ENCODE measurements around the gene SARS2. TPM values are rescaled to one million over a fixed set of nuclear protein-coding genes. Genes with fewer than 3 reads are reported as not detected.
"Not testable (repeated sequence)": the region's sequence is repeated elsewhere in the genome, so short reads cannot be mapped to it uniquely, and the experiment has no call there.

SARS2 gene
- total and polyA plus RNA-seq, 2 donors, result 7.1 to 19.3 TPM

DNA sequence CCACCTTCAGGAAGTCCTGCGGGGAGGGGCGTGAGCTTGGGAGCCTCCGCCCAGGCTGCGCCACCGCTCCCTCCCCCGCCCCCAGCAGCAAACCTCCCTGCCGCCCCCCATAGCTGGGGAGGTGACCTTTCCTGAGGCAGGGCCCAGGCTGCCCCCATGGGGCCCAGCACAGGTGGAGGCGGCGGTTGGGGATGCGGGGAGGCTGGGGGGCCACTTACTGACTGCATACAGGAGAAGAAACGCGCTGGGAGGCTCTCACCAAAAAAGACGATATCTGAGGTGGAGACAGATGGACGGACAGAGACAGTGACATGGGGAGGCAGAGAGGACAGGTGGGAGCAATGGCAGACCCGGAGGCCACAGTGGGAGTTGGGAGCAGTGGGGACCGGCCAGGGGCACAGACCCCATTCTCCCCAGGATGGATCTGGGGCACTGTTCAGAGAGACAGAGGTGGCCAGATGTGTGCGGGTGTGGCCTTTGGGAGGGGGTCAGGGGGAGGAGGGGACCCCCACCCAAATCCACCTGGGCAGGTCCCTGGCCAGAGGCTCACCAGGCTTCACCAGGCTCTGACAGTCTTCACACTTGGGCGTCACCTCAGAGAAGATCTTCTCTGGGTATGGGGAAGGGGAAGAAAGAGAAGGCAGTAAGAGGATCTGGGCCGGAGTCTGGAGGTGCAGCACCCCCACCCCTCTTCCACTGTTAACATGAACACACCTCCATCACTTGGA is 49.5 kb downstream of the SARS2 start:
- Histone ChIP-seq H3K4me3 (ENCODE audit: low read depth, low read length) (no peak overlapping the region), H3K36me3 (ENCODE audit: insufficient read depth) (peaks cover 5% of the 10 kb centered on the region), H3K4me1 (ENCODE audit: insufficient read depth) (no peaks in the 10 kb centered on the region), H3K27ac (ENCODE audit: low read depth) (no peak overlapping the region)
- 94% methylated on average over 19 of the region's 19 CpGs for WGBS
- no peak for DNase-seq (ENCODE audit: extremely low spot score)

DNA sequence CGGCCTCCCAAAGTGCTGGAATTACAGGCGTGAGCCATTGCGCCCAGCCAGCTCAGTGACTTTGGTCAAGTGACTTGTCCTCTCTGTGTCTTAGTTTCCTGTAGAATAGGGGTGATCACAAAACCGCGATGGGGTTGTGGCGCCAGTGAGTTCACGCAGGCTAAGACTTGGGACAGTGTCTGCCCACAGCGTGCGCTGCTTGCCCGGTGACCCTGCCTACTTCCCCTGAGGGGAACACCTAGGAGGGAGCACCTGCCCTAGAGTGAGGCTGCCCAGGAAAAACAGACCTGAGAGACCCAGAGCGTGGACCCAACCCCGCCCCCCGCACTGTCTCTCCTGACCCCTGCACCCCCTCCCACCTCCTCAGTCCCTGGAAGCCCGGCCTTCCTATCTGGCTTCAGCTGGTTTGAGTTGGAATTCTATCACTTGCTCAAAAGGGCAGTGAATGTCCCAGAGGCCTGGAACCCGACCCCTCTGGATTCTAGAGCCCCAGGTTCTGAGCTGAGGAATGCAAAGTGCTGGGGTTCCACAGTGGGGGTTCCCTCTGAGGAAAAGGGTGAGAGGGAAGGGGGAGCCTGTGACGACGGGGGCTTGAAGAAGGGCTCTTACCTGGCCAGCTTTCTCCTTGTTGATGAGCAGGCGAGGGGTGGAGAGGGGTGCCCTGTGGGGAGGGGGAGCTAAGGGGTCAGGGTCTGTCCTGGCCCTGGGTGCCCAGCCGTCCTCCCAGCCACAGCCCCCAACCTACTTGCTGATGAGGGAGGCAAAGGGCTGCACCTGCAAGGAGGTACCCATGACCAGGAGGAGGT is 50.3 kb downstream of the SARS2 start:
- no peak for DNase-seq (ENCODE audit: extremely low spot score)
- WGBS, result 92% methylated on average over 19 of the region's 19 CpGs
- H3K4me1 ChIP-seq (ENCODE audit: insufficient read depth), result no peaks in the 10 kb centered on the region
- H3K4me3 ChIP-seq (ENCODE audit: low read depth, low read length), result no peak overlapping the region
- no peak overlapping the region for H3K27ac ChIP-seq (ENCODE audit: low read depth)
- H3K36me3 ChIP-seq (ENCODE audit: insufficient read depth), result peaks cover 5% of the 10 kb centered on the region

DNA sequence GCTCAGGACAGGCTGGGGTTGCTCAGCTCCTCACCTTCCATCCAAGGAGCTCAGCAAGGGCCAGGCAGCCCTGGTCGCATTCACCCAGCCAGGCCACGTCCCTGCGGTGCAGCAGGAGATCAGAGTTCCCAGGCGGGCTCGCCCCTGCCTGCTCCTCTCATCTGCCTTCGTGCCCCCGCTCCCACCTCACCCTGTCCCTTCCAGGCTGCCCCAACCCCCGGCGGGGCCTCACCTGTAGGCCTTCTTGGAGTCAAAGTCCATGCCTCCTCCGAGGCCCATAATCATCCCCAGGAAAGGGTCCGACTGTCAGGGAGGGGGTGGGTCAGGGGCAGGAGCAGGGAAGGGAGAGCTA is 51.2 kb downstream of the SARS2 start:
- Histone ChIP-seq H3K36me3 (ENCODE audit: insufficient read depth) (peaks cover 5% of the 10 kb centered on the region), H3K4me1 (ENCODE audit: insufficient read depth) (no peaks in the 10 kb centered on the region), H3K27ac (ENCODE audit: low read depth) (no peak overlapping the region), H3K4me3 (ENCODE audit: low read depth, low read length) (no peak overlapping the region)
- WGBS, result 89% methylated on average over 11 of the region's 11 CpGs
- DNase-seq (ENCODE audit: extremely low spot score), result no peak

DNA sequence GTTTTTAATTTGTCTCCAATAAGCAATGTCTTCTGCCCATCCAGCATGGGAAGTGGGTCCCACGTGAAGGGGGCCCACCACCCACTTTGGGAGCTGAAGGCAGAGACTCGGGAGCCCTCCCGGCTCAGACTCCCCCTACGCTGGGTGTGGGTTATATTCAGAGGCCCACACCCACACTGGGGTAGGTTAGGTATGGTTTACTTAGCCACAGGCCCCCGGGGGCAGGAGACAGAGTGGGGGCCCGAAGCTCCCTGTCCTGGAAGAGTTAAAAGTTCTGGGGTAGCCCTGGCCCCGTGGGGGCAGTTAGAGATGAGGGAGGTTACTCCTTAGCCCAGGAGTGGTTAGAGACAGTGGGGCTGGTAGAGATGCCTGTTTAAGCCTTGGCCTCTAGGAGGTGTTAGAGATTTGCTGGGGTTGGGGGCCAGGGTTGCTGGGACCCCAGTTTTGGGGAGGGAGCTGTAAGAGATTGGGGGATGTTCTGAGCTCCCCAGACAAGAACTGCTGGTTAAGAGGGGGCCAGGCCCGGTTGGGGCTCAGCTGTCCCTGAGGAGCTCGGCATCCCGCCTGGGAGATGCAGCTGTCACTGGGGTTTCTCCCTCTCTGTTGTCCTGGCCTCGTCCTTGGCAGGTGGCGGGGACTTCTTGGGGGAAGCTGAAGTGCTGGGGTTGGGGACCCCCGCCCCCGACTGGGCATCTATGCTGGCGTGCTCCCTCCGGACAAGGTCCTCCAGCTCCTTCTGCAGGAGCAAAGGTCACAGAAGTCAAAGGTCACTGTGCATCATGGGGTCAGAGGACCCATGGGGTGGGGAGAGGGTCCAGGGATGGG is 51.8 kb downstream of the SARS2 start:
- 76% methylated on average over 16 of the region's 16 CpGs for WGBS
- no peak overlapping the region for H3K27ac ChIP-seq (ENCODE audit: low read depth)
- no peak overlapping the region for H3K4me3 ChIP-seq (ENCODE audit: low read depth, low read length)
- H3K36me3 ChIP-seq (ENCODE audit: insufficient read depth), result peaks cover 5% of the 10 kb centered on the region
- DNase-seq (ENCODE audit: extremely low spot score), result no peak
- no peaks in the 10 kb centered on the region for H3K4me1 ChIP-seq (ENCODE audit: insufficient read depth)

DNA sequence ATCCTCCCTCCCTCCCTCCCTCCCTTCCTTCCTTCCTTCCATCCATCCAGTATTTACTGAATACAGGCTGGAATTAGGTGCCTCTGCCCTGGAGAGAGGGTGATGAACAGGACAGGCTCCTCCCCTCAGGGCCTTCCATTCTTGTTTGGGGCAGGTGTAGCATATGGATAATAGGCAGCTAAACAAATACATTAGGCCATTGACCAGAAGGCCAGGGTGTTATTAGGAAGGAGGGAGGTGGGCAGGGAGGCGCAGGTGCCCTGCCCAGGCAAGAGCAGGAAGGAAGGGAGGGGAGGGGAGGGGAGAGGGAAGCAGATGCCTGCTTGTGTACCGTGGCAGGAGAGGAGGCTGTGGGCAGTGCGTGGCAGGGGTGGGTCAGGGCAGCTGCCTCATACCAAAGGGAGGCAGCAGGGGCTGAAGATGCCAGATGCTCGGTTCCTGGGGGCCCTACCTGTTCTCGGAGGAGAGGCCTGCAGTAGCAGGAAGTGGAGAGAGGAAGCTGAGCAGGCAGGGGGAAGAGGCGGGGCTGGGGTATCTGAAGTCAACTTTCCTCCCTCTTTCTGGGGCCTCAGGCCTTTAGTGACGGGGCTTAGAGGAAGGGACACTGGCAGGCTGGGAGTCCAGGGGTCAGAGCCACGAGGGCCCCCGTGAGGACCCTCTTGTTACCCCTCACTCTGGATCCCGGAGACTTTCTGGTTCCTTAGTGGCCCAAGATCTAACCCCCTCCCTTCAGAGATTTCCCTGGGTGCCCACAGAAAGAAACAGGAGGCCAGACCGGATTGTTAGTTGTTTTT is 52.6 kb downstream of the SARS2 start, which contains the start of gene RINL:
RINL (minus strand) TSS at position 495 of the 794 bp plus-strand sequence. CDS start 1,533 bp downstream, outside the sequence.
- H3K4me3 ChIP-seq (ENCODE audit: low read depth, low read length), result no peak within 1 kb of the TSS
- no peaks in the 10 kb centered on the region for H3K4me1 ChIP-seq (ENCODE audit: insufficient read depth)
- DNase-seq (ENCODE audit: extremely low spot score), result no peak
- H3K27ac ChIP-seq (ENCODE audit: low read depth), result peak within 1 kb of the TSS; percentile 66
- 50% methylated on average over 11 of the region's 11 CpGs for WGBS
- peaks cover 5% of the 10 kb centered on the region for H3K36me3 ChIP-seq (ENCODE audit: insufficient read depth)

DNA sequence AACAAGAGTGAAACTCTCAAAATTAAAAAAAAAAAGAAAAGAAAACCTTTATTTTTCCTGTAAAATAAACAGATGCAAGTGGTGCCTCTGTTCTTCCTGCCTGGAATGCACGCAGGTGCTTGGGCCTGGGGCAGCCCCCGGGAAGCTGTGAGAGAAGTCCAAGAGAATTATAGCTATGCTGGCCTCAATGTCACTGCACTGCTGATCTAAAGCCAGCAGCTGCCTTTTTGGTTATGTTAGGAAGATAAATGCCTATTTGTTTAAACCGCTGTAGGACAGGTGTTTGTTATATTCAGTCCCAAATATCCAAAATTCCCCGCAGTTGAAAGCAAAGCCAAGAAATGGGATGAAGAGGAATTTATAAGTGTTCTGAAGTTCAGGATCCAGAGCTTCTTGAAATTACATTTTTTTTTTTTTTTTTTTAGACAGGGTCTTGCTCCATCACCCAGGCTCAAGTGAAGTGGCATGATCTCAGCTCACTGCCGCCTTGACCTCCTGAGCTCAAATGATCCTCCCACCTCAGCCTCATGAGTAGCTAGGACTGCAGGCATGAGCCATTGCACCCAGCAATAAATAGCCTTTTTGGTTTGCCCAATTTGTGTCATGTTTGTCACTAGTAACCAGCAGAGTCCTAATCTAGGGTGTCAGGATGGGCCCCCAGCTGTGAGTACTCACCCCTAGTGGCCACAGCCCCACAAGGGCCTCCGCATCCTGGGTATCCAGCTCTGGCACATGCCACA is 54.7 kb downstream of the SARS2 start:
- Histone ChIP-seq H3K36me3 (ENCODE audit: insufficient read depth) (peaks cover 1% of the 10 kb centered on the region), H3K27ac (ENCODE audit: low read depth) (no peak overlapping the region), H3K4me1 (ENCODE audit: insufficient read depth) (no peaks in the 10 kb centered on the region), H3K4me3 (ENCODE audit: low read depth, low read length) (no peak overlapping the region)
- no peak for DNase-seq (ENCODE audit: extremely low spot score)
- 77% methylated on average over 6 of the region's 6 CpGs for WGBS

DNA sequence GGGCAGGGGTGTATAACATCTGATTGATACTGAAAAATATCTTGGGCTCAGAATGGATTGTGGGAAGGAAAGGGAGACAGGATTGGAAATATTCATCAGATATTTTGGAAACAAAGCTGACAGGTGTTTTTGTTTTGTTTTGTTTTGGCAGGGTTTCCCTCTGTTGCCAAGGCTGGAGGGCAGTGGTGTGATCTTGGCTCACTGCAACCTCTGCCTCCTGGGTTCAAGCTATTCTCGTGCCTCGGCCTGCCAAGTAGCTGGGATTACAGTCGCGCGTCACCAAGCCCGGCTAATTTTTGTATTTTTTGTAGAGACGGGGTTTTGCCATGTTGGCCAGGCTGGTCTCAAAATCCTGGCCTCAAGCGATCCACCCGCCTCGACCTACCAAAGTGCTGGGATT is 57.2 kb downstream of the SARS2 start:
- WGBS, result 77% methylated on average over 10 of the region's 10 CpGs
- H3K27ac ChIP-seq (ENCODE audit: low read depth); H3K36me3 ChIP-seq (ENCODE audit: insufficient read depth); H3K4me1 ChIP-seq (ENCODE audit: insufficient read depth); DNase-seq (ENCODE audit: extremely low spot score); H3K4me3 ChIP-seq (ENCODE audit: low read depth, low read length): not testable (repeated sequence)

DNA sequence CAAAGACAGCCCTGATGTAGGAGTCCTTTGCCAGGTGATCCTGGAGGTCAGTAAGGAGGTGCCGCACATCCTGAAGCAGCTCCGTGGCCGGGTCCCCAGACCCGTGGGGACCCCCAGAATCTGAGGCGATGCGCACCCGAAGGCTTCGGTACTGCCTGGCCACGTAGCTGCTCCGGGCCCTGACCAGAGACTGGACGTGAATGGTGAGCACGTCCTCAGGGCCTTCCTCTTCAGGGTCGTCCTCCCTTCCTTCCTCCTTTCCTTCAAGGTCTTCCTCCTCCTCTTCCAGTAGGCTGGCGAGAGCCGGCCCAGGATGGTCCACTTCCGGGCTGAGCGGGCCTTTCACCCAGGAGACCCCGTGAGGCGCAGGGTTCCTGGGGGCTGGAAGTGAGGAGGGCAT is 60.0 kb downstream of the SARS2 start:
- Histone ChIP-seq H3K27ac (ENCODE audit: low read depth) (no peak overlapping the region), H3K4me3 (ENCODE audit: low read depth, low read length) (no peak overlapping the region), H3K4me1 (ENCODE audit: insufficient read depth) (no peaks in the 10 kb centered on the region), H3K36me3 (ENCODE audit: insufficient read depth) (no peaks in the 10 kb centered on the region)
- no peak for DNase-seq (ENCODE audit: extremely low spot score)
- 90% methylated on average over 19 of the region's 19 CpGs for WGBS

DNA sequence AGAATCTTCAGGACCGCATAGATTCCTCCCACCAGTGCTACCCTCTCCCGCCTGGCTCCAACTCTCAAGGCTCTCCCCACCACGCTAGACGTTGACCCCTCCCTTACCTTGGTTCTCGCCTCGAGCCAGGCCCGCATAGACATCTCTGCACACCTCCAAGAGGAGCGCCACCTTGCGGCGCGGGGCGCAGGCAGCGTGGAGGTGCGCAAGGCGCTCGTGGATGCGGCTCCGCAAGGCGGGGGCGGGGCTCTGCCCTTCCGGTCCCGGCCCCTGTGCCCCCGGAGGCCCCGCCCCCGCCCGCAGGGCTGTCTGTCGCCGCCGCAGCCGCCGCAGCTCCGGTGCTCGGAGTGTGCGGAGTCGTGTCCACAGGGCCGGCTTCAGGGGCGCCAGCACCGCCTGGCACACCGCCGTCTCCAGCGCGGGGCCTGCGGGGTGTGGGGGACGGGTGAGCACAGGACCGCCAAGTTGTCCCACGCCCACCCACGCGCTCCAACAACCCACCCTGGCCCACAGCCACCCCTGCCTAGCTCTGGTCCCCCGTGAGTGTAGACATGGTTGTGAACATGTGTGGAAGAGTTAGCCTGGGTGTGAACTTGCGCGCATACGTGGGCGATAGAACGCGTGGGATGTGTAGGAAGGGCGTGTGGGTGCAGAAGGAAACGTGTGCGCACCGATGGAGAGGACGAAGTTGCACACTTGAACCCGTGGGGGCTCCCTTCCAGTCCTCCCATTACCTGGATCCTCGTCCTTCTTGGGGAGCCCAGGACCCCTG is 60.5 kb downstream of the SARS2 start:
- no peak overlapping the region for H3K27ac ChIP-seq (ENCODE audit: low read depth)
- DNase-seq (ENCODE audit: extremely low spot score), result no peak

DNA sequence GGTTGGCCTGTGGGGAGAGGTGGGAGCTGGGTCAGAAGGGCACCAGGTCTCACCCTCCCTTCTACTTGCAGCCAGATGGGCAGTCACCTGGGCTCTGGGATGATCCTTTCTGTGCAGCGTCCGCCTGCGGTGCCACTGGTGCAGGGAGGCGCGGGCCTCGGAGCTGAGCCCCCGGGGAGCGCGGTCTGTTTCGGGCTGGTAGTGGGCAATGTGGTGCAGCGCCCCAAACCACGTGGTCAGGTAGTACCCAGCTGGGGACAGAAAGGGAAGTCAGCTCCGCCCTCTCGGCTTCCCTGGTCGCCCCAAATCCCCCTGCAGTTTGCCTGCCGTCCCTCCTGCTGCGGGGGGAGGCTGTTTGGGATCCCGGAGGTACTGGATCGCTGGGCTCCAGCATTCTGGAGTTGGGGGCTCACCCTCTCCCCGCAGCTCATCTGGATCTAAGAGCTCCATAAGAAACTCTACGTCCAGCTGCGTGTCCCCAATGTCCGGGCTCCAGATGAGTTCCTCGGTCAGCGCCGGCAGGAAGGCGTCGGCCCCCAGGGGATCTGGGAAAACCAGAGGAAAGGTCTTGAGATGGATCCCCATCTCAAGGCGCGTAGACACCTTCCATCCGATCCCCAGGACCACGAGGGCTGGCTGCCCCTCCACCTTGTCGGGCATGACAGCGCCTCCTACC is 61.3 kb downstream of the SARS2 start:
- WGBS, result 14% methylated on average over 34 of the region's 34 CpGs
- Histone ChIP-seq H3K4me1 (ENCODE audit: insufficient read depth) (peaks cover 2% of the 10 kb centered on the region), H3K27ac (ENCODE audit: low read depth) (no peak overlapping the region), H3K36me3 (ENCODE audit: insufficient read depth) (no peaks in the 10 kb centered on the region), H3K4me3 (ENCODE audit: low read depth, low read length) (peak overlapping the region; percentile 40)
- DNase-seq (ENCODE audit: extremely low spot score), result no peak

More for the DNA sequence above, 60.5 kb downstream of the SARS2 start:
- Histone ChIP-seq H3K36me3 (ENCODE audit: insufficient read depth) (no peaks in the 10 kb centered on the region), H3K4me3 (ENCODE audit: low read depth, low read length) (peak overlapping the region; percentile 40), H3K4me1 (ENCODE audit: insufficient read depth) (no peaks in the 10 kb centered on the region)
- WGBS, result 17% methylated on average over 62 of the region's 62 CpGs

DNA sequence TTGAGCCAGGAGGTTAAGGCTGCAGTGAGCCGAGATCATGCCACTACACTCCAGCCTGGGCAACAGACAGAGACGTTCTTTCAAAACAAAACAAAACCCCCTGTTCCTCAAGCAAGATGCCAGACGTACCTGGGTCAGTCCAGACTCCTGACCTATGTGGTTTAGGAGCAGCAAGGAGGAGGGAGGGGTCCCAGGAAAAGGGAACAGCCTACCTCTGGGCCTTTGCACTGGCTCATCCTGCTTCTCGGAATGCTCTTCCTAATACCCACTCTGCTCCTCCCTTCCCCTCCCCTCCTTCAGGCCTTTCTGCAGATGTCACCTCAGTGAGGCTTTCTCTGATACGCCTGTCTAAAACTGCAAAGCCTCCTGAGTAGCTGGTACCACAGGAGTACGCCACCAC is 62.0 kb downstream of the SARS2 start:
- H3K4me3 ChIP-seq (ENCODE audit: low read depth, low read length), result no peak overlapping the region
- H3K27ac ChIP-seq (ENCODE audit: low read depth), result no peak overlapping the region
- DNase-seq (ENCODE audit: extremely low spot score), result no peak
- H3K4me1 ChIP-seq (ENCODE audit: insufficient read depth), result peaks cover 2% of the 10 kb centered on the region
- no peaks in the 10 kb centered on the region for H3K36me3 ChIP-seq (ENCODE audit: insufficient read depth)
- 91% methylated on average over 6 of the region's 6 CpGs for WGBS
